ENCODE measurements around the gene JADE1.

JADE1 gene

DNA sequence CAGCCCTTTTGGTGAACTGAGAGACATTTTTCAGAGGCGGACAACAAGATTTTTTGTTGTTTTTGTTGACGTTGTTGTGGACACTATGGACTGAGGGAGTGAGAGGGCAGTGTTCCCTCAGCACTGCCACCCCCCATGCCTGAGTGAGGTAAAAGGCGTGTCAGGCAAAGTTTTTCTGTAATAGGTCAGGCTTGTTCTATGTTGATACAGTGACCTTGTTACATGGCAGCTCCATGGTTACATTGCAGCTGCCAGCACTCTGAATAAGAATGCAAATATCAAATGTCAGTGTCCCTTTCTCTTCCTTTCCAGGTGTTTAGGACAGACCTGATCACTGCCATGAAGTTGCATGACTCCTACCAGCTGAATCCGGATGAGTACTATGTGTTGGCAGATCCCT lies 36.6 kb downstream of the JADE1 start:
- no peak for DNase-seq (ENCODE audit: low read depth)

DNA sequence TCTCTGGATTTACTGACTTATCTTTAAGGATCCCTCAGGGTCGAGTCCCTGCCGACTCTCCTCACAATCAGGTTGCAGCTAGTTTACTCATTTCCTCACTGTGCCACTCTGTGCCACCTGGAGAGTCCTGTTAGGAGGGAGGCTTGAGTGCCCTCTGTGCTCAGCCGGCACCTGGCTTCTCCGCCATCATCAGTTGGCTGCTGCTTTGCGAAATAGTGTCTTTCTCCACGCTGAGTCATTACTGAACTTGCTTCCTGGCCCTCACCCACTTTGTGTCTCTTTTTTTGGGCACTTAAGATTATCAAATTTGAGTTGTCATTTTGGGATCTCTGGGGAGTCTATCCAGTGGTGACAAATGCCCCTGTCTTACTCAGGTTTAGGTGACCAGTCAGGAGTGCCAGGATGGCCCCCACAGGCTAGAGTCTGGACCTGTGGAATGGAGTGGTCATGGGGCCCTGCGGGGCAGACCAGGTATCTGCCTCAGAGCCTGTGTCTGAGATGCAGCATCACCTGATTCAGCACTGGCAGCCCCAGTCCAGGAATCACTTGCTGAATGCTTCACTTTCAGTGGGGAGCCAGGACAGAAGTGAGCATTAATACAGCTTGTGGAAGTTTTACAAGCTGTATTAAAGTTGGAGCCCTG lies 37.7 kb downstream of the JADE1 start:
- DNase-seq (ENCODE audit: low read depth): no peak

- no peak for DNase-seq (ENCODE audit: low read depth)
Observed at GRCh38 chr4:128848461-128848860, 39.0 kb downstream of the JADE1 start.

DNA sequence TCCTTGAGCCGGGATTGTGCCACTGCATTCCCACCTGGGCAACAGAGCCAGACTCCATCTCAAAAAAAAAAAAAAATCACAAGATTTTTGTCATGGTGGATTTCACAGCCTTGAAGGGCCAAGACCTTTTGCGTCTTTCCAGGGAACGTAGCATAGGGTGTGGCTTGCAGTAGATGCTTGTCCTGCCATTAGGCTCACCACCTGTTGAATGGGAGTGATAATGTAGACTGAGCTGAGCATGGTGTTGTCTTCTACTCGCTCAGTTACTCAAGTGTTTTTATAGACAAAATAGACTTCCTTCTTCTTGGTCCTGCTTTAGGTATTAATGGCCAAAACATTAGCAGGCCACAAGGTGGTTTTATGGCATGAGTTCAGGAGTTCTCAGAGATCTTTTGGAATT lies 40.8 kb downstream of the JADE1 start:
- DNase-seq (ENCODE audit: low read depth): no peak

- DNase-seq (ENCODE audit: low read depth): peak; percentile 59
Observed at GRCh38 chr4:128853741-128854140, 44.2 kb downstream of the JADE1 start.

DNA sequence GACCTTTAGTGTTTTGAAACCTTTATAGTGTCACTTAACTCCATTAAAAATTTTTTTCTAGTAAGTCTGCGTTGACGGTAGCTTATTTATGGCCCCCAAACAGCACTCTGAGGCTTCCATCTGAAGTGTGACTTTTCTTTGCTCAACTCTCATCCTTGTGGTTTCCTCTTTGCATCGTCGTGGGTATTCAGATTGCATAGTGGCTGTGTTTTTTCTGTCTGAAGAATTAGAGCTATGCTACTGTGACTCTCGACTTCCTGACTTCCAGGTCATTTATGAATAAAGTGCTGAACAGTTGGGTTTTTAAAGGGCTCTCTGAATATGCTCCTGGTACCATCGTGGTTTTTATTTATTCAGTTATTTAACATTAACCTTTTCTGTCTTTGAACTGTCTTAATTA lies 44.9 kb downstream of the JADE1 start:
- DNase-seq (ENCODE audit: low read depth): peak; percentile 85

DNA sequence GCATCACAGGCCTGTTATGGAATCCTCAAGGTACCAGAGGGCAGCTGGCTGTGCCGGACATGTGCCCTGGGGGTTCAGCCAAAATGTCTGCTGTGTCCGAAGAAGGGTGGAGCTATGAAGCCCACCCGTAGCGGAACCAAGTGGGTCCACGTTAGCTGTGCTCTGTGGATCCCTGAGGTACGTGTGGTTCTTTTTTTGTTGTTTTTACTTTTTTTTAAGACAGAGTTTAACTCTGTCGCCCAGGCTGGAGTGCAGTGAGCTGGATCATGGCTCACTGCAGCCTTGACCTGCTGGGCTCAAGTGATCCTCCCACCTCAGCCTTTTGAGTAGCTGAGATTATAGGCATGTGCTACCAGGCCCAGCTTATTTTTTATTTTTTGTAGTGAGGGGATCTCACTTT lies 46.1 kb downstream of the JADE1 start:
- DNase-seq (ENCODE audit: low read depth): no peak

DNA sequence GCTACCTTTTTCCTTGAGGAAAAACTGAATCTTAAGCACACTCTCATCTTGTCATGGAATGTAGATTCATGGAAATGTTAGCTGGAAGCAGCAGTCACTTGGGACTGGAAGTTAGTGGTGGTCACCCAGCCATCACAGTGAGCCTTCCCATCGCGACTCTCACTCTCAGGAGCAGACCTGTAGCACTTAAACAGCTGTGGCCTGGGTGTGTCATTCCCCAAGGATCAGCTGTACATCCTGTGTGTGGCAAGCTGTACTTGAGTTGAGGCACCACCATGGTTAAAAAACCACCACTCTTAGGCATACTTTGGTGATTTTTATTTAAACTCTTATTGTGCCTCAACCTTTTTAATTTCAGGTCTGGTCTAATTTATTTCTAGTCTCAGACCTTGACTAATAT lies 46.7 kb downstream of the JADE1 start:
- no peak for DNase-seq (ENCODE audit: low read depth)

DNA sequence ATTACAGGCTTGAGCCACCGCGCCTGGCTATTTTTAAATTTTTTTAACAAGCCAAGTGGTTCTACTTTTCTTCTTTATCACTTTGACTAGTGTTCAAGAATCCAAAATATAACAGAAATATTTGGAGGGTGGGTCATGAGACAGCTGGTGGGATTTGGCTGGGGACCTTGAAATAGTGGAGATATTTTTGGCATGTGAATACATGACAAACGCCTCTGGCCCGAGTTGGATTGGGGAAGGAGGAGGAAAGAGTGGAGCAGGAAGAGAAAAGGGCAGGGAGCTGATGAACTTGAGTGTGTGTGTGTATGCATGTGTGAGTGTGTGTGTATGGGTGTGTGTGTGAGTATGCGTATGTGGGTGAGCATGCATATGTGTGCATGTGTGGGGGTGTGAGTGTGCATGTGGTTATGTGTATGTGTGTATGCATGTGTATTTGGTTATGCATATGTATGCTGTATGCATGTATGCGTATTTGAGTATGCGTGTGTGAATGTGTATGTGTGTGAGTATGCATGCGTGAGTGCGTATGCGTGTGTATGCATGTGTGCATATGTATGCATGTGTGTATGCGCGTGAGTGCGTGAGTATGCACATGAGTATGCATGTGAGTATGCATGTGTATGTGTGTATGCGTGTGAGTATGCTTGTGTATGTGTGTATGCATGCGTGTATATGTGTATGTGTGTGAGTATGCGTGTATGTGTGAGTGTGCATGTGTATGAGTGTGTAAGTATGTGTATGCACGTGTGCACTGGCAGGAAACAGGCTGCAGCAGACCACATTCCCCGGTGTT lies 49.6 kb downstream of the JADE1 start:
- DNase-seq (ENCODE audit: low read depth): peak; percentile 93

DNA sequence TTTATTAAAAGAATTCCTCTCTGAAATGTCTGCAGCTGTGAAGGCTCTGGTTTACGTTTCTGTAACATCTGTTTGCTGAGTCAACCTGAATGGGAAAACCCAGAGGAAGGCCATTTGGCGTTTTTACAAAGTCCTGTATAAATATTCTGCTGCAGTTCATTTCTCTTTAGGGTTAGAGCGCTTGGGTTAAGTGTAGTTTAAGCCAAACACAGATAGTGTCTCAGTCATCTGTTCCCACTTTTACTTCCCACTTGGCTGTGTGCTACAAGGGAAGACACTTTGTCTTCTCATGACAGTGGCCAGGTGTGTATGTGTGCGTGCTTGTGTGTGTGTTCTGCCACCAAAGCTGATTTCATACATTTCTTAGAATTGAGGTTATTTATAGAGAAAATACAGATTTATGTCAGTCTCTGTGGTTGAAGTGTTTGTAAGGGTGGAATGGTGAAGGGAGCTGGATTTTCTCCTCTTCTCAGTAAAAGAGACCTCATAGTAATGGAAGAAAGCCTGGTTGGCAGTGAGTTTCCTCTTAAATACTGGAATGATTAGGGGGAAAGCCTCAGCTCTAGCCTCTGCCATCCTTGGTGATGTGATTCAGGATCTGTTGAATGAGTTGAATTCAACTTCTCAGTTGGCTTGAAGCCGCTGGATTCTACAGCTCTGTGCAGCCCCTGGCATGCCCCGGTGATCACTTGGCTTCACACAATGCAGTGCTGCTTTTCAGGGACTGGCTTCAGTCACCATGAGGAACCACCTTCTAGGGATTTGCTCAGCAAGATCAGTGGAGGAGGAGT lies 50.6 kb downstream of the JADE1 start:
- DNase-seq (ENCODE audit: low read depth): peak; percentile 65

DNA sequence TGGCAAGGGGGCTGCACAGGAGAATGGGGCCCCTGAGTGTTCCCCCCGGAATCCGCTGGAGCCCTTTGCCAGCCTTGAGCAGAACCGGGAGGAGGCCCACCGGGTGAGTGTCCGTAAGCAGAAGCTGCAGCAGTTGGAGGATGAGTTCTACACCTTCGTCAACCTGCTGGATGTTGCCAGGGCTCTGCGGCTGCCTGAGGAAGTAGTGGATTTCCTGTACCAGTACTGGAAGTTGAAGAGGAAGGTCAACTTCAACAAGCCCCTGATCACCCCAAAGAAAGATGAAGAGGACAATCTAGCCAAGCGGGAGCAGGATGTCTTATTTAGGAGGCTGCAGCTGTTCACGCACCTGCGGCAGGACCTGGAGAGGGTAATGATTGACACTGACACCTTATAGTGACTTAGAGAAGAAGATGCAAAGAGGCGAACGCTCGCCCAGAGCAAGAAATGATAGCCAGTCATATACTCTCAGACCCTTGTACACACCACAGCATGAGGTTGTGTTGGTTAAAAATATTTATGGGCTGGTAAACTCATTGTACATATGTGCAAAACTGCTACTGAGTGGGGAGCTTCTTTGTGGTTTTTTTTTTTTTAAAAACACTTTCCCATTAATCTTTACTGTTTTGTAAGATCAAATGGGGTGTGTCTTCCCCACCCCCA lies 52.5 kb downstream of the JADE1 start:
- no peak for DNase-seq (ENCODE audit: low read depth)

- DNase-seq (ENCODE audit: low read depth): no peak
Observed at GRCh38 chr4:128862608-128863311, 53.3 kb downstream of the JADE1 start.

DNA sequence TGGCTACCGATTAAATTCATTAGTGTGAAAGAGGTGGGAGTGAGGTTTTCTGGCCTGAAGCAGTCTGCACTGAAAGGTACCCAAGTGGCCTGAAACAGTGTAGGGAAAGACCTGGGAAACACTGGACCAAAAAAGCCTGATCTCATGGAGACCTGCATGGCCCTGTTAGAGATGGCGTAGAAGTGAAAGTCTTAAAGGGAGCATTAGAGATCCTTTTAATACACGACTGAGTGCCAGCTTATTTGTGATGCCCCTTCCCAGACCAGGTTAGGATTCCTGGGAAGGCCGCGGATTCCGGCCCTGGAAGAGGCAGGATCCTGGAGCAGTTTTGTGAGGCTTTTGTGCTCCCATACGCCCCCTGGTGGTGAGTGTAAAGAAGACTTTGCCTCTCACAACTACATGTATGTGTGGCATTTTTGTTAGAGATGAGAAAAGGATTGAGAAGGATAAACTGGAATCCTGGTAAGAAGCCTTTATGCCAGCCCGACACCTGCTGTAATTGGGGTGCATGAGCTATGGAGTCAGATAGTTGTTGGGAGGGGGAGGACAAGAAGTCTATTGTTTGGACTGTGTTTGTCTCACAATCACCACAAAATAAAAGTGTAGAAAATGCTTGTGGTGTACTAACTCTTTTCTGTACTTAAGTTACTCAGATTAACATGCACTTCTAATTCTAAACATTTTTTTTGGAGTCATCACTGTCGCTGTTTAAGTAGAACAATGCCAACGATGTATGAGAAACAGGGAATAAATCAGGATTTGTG lies 54.0 kb downstream of the JADE1 start:
- DNase-seq (ENCODE audit: low read depth): peak; percentile 84

DNA sequence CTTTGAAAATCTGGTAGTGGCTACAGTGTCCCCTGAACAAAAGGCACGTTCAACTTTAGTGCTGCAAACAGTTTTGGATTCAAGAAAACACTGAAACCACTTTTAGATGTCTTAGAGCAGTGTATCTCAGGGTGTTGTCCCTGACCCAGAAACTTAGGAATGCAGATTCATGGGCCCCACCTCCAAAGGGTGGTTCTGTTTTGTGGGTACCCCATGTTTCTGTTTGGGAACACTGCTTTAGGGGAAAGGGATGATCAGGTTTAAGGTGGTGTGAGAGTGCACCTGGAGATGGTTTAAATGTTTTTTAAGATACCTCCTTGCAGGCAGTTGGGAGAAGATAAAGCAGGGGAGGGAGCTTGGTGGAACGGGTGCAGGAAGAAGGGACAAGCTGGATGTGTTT lies 55.6 kb downstream of the JADE1 start:
- no peak for DNase-seq (ENCODE audit: low read depth)

- DNase-seq (ENCODE audit: low read depth): no peak
Observed at GRCh38 chr4:128866269-128866668, 56.8 kb downstream of the JADE1 start.

DNA sequence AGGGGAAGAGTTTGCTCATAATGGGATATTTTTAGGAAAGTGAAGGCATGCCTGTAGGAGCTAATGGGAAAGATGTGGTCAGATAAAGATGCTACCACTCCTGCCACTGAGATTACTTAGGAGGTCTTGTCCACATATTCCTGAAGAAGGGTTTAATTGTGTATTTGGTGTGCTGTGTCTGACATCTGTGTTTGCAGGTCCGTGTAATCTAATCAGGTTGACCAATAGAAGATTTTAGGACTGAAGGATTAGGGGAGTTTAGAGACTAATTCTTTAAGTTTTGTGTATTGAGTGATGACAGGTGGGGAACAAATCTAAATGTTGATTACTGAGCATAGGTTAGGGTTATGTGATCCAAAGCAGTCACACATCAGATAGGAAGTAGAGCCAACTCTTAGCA lies 57.2 kb downstream of the JADE1 start:
- DNase-seq (ENCODE audit: low read depth): no peak

DNA sequence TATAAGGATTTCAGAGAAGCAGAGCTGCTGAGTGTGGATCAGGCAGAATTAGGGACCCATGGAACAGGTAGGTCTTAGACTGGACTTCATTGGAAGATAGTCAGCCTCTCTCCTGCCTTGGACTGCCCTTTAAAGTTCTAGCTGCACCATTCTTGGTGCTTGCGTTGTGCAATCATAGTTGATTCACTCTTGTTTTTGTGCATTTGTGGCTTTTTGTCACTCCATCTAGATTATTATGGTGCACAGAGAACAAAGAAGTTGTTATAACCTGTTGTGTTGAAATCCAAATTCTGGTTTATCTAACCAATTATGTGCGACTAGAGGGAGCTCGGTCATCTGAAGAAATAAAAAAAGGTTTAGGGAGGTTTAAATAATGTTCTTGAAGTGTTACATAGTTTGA lies 59.3 kb downstream of the JADE1 start:
- DNase-seq (ENCODE audit: low read depth): peak; percentile 20

GRCh38 chr4:128869776-128870509 lies 60.4 kb downstream of the JADE1 start:
- DNase-seq (ENCODE audit: low read depth): peak; percentile 12

GRCh38 chr4:128871948-128872347 lies 62.4 kb downstream of the JADE1 start:
- peak; percentile 99 for DNase-seq (ENCODE audit: low read depth)

GRCh38 chr4:128876200-128876599 lies 66.7 kb downstream of the JADE1 start:
- DNase-seq (ENCODE audit: low read depth): no peak
